Breast epithelium (tissue), 4 donors: ENCODE results near the gene C1QB. TPM values are rescaled to one million over a fixed set of nuclear protein-coding genes. Genes with fewer than 3 reads are reported as not detected.
"Not testable (repeated sequence)": the region's sequence is repeated elsewhere in the genome, so short reads cannot be mapped to it uniquely, and the experiment has no call there.

Experiments used
- DNase-seq, 2 donors: peaks; one replicate each; pipeline ENCODE4 v3.0.0-alpha.2; 2019; ENCODE audit warnings: low spot score in 2 of 2
- H3K27ac ChIP-seq, 2 donors: fragments of 200-600 bp; sonication (generic) in 1 of 2; one replicate each; pipeline ENCODE4 v1.5.1; 2016 to 2019; ENCODE audit warnings: mild to moderate bottlenecking in 1 of 2
- H3K27me3 ChIP-seq, 2 donors: fragments of 200-600 bp; sonication (generic) in 1 of 2; one replicate each; pipeline versions ENCODE4 v1.5.1 to v1.6.0; 2017 to 2019; ENCODE audit warnings: control low read depth in 1 of 2, mild to moderate bottlenecking in 1 of 2
- H3K36me3 ChIP-seq: fragments of 200-600 bp; one replicate; pipeline ENCODE4 v1.5.1; 2019
- H3K4me1 ChIP-seq, 2 donors: fragments of 200-600 bp; sonication (generic); one replicate each; pipeline ENCODE4 v1.5.1; 2016 to 2019; ENCODE audit warnings: control low read depth in 1 of 2
- H3K4me3 ChIP-seq, 3 donors: fragments of 200-600 bp; sonication (generic); 1 replicate in 2 of 3; 2 replicates in 1 of 3; pipeline ENCODE4 v1.5.1; 2016 to 2019; ENCODE audit warnings: mild to moderate bottlenecking in 3 of 3, moderate library complexity in 2 of 3
- H3K9me3 ChIP-seq, 2 donors: fragments of 200-600 bp; sonication (generic) in 1 of 2; one replicate each; pipeline ENCODE4 v1.5.1; 2016 to 2019; ENCODE audit warnings: control low read depth in 1 of 2
- POLR2A ChIP-seq: fragments of 450-650 bp; IDR thresholded peaks from one replicate; pipeline ENCODE4 v1.6.1; 2016; ENCODE audit warnings: antibody characterized with exemption, mild to moderate bottlenecking, moderate library complexity
- POLR2AphosphoS5 ChIP-seq, 3 donors: sonication (generic); formaldehyde crosslinking; IDR thresholded peaks; one replicate each; pipeline ENCODE4 v1.6.1; 2017; ENCODE audit warnings: antibody characterized with exemption in 3 of 3
- intact Hi-C: fragments of 100-400 bp; cut with DNase I; formaldehyde crosslinking; loops from one replicate; pipeline ENCODE4 v1.15.1; 2023; ENCODE audit warnings: low total_unique reads
- total RNA-seq, 3 donors: library from RNA; depleted of rRNA; stranded (reverse); fragments of >200 nt; gene quantifications; one replicate each; pipeline ENCODE4 v1.1.0, GENCODE V29; 2016
- TF ChIP-seq, protein P1 (sequence below), 3 donors: fragments of 450-650 bp; IDR thresholded peaks; one replicate each; pipeline ENCODE4 v1.5.1; 2016 to 2017; ENCODE audit warnings: antibody characterized with exemption in 3 of 3, mild to moderate bottlenecking in 3 of 3, moderate library complexity in 3 of 3

The C1QB gene
- total RNA-seq, 3 donors from 2014 or later, result 172 to 706 (median 330) TPM

DNA sequence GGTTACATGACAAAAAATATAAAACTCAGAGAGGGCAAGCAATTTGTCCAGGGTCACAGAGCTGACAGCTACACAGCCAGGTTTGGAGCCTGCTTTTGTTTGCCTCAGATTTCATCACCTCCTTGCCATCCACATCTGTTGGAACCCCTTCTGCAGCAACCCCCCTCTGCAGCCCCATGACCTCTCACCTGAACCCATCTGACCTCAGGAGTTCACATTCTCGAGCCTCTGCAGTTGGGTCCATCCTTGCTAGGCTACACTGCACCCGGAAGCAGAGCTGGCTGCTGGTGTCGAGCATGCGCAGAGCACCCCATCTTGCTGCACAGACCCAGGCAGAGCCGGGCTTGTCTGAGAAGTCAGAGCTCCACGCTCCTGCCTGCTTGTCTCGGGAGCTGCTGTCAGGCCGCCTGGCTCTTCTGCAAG lies 10.0 kb downstream of the C1QB start:
- H3K27ac ChIP-seq, result no peak overlapping the region
- H3K27me3 ChIP-seq, result no peaks in the 10 kb centered on the region
- H3K36me3 ChIP-seq, result no peaks in the 10 kb centered on the region
- DNase-seq, result no peak
- H3K9me3 ChIP-seq, result no peaks in the 10 kb centered on the region
- intact Hi-C loops, result no loop called here
- no peak for TF ChIP-seq POLR2A
- TF ChIP-seq POLR2AphosphoS5 (IDR thresholded peaks at IDR 0.05), result no peak
- TF ChIP-seq, protein P1, sequence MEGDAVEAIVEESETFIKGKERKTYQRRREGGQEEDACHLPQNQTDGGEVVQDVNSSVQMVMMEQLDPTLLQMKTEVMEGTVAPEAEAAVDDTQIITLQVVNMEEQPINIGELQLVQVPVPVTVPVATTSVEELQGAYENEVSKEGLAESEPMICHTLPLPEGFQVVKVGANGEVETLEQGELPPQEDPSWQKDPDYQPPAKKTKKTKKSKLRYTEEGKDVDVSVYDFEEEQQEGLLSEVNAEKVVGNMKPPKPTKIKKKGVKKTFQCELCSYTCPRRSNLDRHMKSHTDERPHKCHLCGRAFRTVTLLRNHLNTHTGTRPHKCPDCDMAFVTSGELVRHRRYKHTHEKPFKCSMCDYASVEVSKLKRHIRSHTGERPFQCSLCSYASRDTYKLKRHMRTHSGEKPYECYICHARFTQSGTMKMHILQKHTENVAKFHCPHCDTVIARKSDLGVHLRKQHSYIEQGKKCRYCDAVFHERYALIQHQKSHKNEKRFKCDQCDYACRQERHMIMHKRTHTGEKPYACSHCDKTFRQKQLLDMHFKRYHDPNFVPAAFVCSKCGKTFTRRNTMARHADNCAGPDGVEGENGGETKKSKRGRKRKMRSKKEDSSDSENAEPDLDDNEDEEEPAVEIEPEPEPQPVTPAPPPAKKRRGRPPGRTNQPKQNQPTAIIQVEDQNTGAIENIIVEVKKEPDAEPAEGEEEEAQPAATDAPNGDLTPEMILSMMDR (IDR thresholded peaks at IDR 0.05), result no peak
- no peak overlapping the region for H3K4me3 ChIP-seq
- H3K4me1 ChIP-seq, result no peaks in the 10 kb centered on the region

DNA sequence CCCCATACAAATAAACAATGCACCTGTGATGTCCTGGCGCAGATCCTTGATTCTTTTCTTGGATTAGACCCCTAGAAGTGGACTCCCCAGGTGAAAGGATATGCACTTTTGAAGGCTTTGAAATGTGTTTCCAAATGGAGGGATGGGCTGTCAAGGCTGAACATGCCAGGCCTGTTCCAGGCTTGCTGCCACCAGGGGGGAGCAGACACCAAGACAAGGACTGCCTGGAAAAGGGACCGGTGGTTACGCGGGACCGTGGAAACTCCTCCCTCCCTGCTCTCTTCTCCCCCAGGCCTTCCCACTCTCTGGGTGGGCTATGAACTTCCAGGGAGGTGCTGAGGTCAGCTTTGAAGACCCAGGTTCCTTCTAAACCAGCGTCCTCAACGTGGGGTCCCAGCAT lies 12.7 kb downstream of the C1QB start:
- Histone ChIP-seq H3K36me3 (no peaks in the 10 kb centered on the region), H3K4me3 (no peak overlapping the region), H3K9me3 (no peaks in the 10 kb centered on the region), H3K27ac (no peak overlapping the region), H3K27me3 (no peaks in the 10 kb centered on the region), H3K4me1 (no peaks in the 10 kb centered on the region)
- DNase-seq, result no peak
- intact Hi-C loops, result no loop called here
- no peak for TF ChIP-seq POLR2A
- TF ChIP-seq, protein P1 (IDR thresholded peaks at IDR 0.05), result peak in 1 of 3 donors; percentile 10
- TF ChIP-seq POLR2AphosphoS5 (IDR thresholded peaks at IDR 0.05), result no peak

DNA sequence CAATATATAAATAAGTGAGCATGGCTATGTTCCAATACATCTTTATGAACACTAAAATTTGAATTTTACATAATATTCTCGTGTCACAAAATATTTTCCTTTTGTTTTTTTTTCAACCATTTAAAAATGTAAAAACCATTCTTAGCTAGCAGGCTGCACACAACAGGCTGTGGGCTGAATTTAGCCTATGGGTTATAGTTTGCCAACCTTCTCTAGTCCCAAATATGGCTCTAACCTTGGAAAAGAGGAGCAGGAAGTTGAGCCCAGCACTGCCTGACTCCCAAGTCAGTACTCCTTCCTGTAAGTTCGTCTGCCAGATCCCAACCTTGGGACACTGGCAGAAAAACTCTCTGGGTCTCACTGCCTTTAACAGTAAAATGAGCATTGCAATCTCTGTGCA lies 13.4 kb downstream of the C1QB start:
- no peaks in the 10 kb centered on the region for H3K4me1 ChIP-seq
- H3K27me3 ChIP-seq, result peaks cover 0 to 4% of the 10 kb centered on the region in 2 donors
- H3K27ac ChIP-seq, result no peak overlapping the region
- no peak for DNase-seq
- no peak overlapping the region for H3K4me3 ChIP-seq
- no peaks in the 10 kb centered on the region for H3K36me3 ChIP-seq
- no peaks in the 10 kb centered on the region for H3K9me3 ChIP-seq
- no peak for TF ChIP-seq POLR2A
- TF ChIP-seq POLR2AphosphoS5 (IDR thresholded peaks at IDR 0.05), result no peak
- TF ChIP-seq, protein P1 (IDR thresholded peaks at IDR 0.05), result no peak
- intact Hi-C loops, result no loop called here

DNA sequence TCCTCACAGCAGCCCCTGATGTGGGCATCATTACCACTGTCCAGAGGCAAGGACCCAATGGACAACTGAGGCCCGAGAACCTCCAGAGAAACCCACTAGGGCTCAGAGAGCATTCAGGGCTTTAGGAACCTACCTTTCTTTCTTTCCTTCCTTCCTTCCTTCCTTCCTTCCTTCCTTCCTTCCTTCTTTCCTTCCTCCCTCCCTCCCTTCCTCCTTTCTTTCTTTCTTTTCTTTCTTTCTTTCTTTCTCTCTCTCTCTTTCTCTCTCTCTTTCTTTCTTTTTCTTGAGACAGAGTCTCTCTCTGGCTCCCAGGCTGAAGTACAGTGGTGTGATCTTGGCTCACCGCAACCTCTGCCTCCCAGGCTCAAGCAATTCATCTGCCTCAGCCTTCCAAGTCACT lies 15.8 kb downstream of the C1QB start:
- intact Hi-C loops, H3K4me1 ChIP-seq, H3K27ac ChIP-seq, DNase-seq, H3K4me3 ChIP-seq, H3K9me3 ChIP-seq, H3K36me3 ChIP-seq: not testable (repeated sequence)
- H3K27me3 ChIP-seq, result peaks cover 0 to 20% of the 10 kb centered on the region in 2 donors

DNA sequence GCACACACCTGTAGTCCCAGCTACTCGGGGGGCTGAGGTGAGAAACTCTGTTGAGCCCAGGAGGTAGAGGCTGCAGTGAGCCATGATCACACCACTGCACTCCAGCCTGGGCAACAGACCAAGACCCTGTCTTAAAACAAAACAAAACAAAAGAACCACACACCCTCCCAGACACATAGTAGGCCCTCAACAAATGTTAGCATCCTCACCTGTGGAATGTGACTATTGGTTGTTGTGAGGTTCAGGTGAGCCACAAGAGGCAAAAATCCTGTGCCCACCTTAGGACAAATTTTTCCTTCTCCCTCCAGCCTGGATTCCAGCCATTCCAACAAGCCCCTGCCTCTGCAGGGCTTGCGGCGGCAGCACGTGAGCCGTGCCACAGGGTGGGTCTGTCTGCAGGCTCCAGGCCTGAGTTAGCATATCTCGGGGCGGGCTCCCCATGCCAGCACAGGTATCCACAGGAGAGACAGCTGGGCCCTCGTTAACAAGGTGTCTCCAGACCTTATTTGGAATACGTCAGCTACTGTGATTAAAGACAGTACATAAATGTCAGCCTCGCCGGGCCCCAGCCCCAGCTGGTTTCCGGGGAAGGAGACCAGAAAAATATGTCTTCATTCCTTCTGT lies 17.4 kb downstream of the C1QB start:
- peaks cover 0 to 21% of the 10 kb centered on the region in 2 donors for H3K27me3 ChIP-seq
- no peak overlapping the region for H3K27ac ChIP-seq
- no peak overlapping the region for H3K4me3 ChIP-seq
- intact Hi-C loops, result no loop called here
- no peaks in the 10 kb centered on the region for H3K4me1 ChIP-seq
- no peaks in the 10 kb centered on the region for H3K36me3 ChIP-seq
- H3K9me3 ChIP-seq, result no peaks in the 10 kb centered on the region
- TF ChIP-seq, protein P1 (IDR thresholded peaks at IDR 0.05), result no peak
- DNase-seq, result no peak

DNA sequence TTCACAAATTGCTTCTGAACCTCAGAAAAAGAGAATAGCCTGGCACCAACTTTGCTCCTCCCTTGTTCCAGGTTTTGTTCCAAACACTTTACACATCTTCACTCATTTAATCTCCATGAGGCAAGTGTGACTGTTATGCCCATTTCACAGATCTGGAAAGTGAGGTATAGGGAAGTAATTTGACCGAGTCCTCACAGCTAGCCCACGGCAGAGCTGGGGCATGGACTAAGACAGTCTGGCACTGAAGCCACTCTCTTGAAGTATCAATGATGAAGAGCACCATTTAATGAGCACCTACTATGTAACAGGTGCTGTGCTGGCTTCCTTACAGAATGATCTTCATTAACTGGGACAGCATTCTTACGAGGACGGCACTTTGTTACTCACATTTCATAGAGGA lies 19.0 kb downstream of the C1QB start:
- no peak overlapping the region for H3K27ac ChIP-seq
- no peak overlapping the region for H3K4me3 ChIP-seq
- peaks cover 0 to 21% of the 10 kb centered on the region in 2 donors for H3K27me3 ChIP-seq

More for the DNA sequence above, 19.0 kb downstream of the C1QB start:
- TF ChIP-seq POLR2A (no peak), POLR2AphosphoS5 (IDR thresholded peaks at IDR 0.05) (no peak)
- TF ChIP-seq, protein P1 (IDR thresholded peaks at IDR 0.05), result no peak
- Histone ChIP-seq H3K4me1 (no peaks in the 10 kb centered on the region), H3K9me3 (no peaks in the 10 kb centered on the region), H3K36me3 (no peaks in the 10 kb centered on the region)
- intact Hi-C loops, result no loop called here
- no peak for DNase-seq
